Regular cardiac myocyte (primary cell): ENCODE data around the gene COX7A2L. TPM values are rescaled to one million over a fixed set of nuclear protein-coding genes. Genes with fewer than 3 reads are reported as not detected.

Source experiments
- total RNA-seq: library from RNA; depleted of rRNA; stranded (reverse); fragments of >200 nt; gene quantifications from 2 replicates; pipeline ENCODE4 v1.2.3, GENCODE V29; 2014

COX7A2L gene
- 232 and 364 TPM in 2 replicates for total RNA-seq

GRCh38 chr2:42360890-42361727, at the start of gene COX7A2L:
Gene COX7A2L (minus strand): TSS chr2:42361217. CDS start chr2:42361161, 56 bp downstream.

Other genes with a start within 250 kb of the COX7A2L start
- gene EML4, start 191.9 kb downstream of the COX7A2L start, total RNA-seq: 55.8 and 56.4 TPM in 2 replicates
- not detected in 2 replicates for gene KCNG3, start 132.8 kb upstream of the COX7A2L start, total RNA-seq
- 19.9 and 26.8 TPM in 2 replicates for gene MTA3, start 207.4 kb upstream of the COX7A2L start, total RNA-seq